Keratinocyte (primary cell): ENCODE results near the gene SH3GLB1. TPM values are rescaled to one million over a fixed set of nuclear protein-coding genes. Genes with fewer than 3 reads are reported as not detected.

Experiments used
- DNase-seq: peaks from one replicate; pipeline ENCODE4 v3.0.0-alpha.2; 2011; ENCODE audit warnings: low read depth, missing footprints, low spot score
- FAIRE-seq: peaks from 2 replicates; lab custom pipeline; 2011; peaks lifted over from hg19 to GRCh38; lab: Jason Lieb, UNC
- H2AFZ ChIP-seq: 2 replicates; pipeline ENCODE4 v1.6.0; 2012; ENCODE audit warnings: low read length, control low read depth, inconsistent platforms; ENCODE audit not compliant: control insufficient read depth
- H3K27ac ChIP-seq: 2 replicates; pipeline ENCODE4 v1.5.1; 2011; ENCODE audit warnings: low read length; ENCODE audit not compliant: control insufficient read depth, insufficient read depth
- H3K27me3 ChIP-seq: 3 replicates; pipeline ENCODE4 v1.6.0; 2011; ENCODE audit warnings: low read length; ENCODE audit not compliant: control insufficient read depth, insufficient read depth; ENCODE audit errors: extremely low read depth
- H3K36me3 ChIP-seq, 2 experiments: 2 replicates in 1 of 2; 3 replicates in 1 of 2; pipeline ENCODE4 v1.5.1; 2011; ENCODE audit warnings: low read length in 2 of 2, mild to moderate bottlenecking in 1 of 2; ENCODE audit not compliant: control insufficient read depth in 2 of 2, insufficient read depth in 2 of 2; ENCODE audit errors: extremely low read depth in 1 of 2
- H3K4me1 ChIP-seq: 3 replicates; pipeline ENCODE4 v1.5.1; 2011; ENCODE audit warnings: low read length; ENCODE audit not compliant: control insufficient read depth, insufficient read depth; ENCODE audit errors: extremely low read depth
- H3K4me2 ChIP-seq: 3 replicates; pipeline ENCODE4 v1.6.0; 2011; ENCODE audit warnings: low read depth, low read length; ENCODE audit not compliant: control insufficient read depth, insufficient read depth; ENCODE audit errors: extremely low read depth
- H3K4me3 ChIP-seq, 3 experiments: fragments of 200-600 bp in 1 of 3; sonication (generic) in 1 of 3; 2 replicates in 2 of 3; 3 replicates in 1 of 3; pipeline ENCODE4 v1.5.1; 2011 to 2016; ENCODE audit warnings: low read length in 3 of 3, mild to moderate bottlenecking in 3 of 3, control low read depth in 2 of 3, inconsistent platforms in 1 of 3, low read depth in 1 of 3, mixed read lengths in 1 of 3, mixed run types in 1 of 3, moderate library complexity in 1 of 3; ENCODE audit not compliant: control insufficient read depth in 2 of 3, insufficient read depth in 2 of 3; ENCODE audit errors: extremely low read depth in 1 of 3
- H3K79me2 ChIP-seq: 2 replicates; pipeline ENCODE4 v1.6.0; 2012; ENCODE audit warnings: low read length; ENCODE audit not compliant: control insufficient read depth, insufficient read depth
- H3K9ac ChIP-seq: 3 replicates; pipeline ENCODE4 v1.6.0; 2011; ENCODE audit warnings: low read length; ENCODE audit not compliant: control insufficient read depth, insufficient read depth; ENCODE audit errors: extremely low read depth
- H3K9me1 ChIP-seq: 3 replicates; pipeline ENCODE4 v1.6.0; 2011; ENCODE audit warnings: low read length; ENCODE audit not compliant: control insufficient read depth, insufficient read depth; ENCODE audit errors: extremely low read depth
- H3K9me3 ChIP-seq: 2 replicates; pipeline ENCODE4 v1.5.1; 2012; ENCODE audit warnings: low read depth, low read length; ENCODE audit not compliant: control insufficient read depth
- H4K20me1 ChIP-seq: 3 replicates; pipeline ENCODE4 v1.6.0; 2011; ENCODE audit warnings: low read length; ENCODE audit not compliant: control insufficient read depth, insufficient read depth; ENCODE audit errors: extremely low read depth
- CTCF ChIP-seq, 3 experiments: IDR thresholded peaks in 1 of 3; conservative IDR thresholded peaks in 1 of 3; optimal IDR thresholded peaks in 1 of 3; 2 replicates in 2 of 3; 3 replicates in 1 of 3; pipeline versions ENCODE3 to v1.5.1; 2011; ENCODE audit warnings: low read length in 3 of 3, mild to moderate bottlenecking in 3 of 3, moderate library complexity in 2 of 3, control low read depth in 1 of 3, inconsistent platforms in 1 of 3; ENCODE audit not compliant: insufficient read depth in 2 of 3; ENCODE audit errors: extremely low read depth in 1 of 3
- EZH2 ChIP-seq: IDR thresholded peaks from one replicate; pipeline ENCODE4 v1.6.1; 2012; ENCODE audit warnings: inconsistent platforms, mild to moderate bottlenecking, low read length, moderate library complexity
- dilution Hi-C: fragments of 300-500 bp; cut with MboI; formaldehyde crosslinking; loops from one replicate; pipeline ENCODE4 v1.7.0; 2020; ENCODE audit warnings: low sequenced_read_pairs; ENCODE audit not compliant: extremely low pct_ligation_motif_present
- polyA plus RNA-seq, 5 experiments: library from polyadenylated mRNA; depleted of rRNA in 3 of 5; stranded (reverse) in 3 of 5; stranded (forward) in 1 of 5; unstranded in 1 of 5; fragments of >200 nt; gene quantifications; 1 replicate in 1 of 5; 2 replicates in 3 of 5; 3 replicates in 1 of 5; pipeline versions ENCODE4 v1.2.1 to v1.2.3, GENCODE V29; 2011 to 2012; ENCODE audit warnings: missing spikeins in 2 of 5, low read depth in 1 of 5, low replicate concordance in 1 of 5

Gene SH3GLB1
- polyA plus RNA-seq, 1 donor (not counting 4 experiments of a cell fraction or from before 2014, with no cell fraction given): 77.1 TPM

DNA sequence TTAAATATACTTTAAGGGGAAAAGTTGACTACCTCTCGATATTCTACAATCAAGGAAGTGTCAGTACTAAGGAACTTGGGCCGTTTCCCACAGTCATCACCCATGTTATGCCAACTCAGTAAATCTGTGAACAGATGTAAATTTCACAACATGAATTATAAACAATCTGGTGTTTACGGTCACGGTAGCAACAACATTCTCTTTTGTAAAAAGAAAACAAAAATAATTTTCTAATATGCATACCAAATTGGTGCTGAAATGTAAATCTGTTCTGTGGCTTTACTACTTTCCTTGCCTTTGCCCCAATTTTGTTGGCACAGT, 1.2 kb downstream of the SH3GLB1 start:
- H3K9me1 ChIP-seq: peaks cover 2% of the 10 kb centered on the region
- no peaks in the 10 kb centered on the region for H3K9me3 ChIP-seq
- no peak overlapping the region for H2AFZ ChIP-seq
- H3K4me1 ChIP-seq: peaks cover 15% of the 10 kb centered on the region
- DNase-seq (no peak), FAIRE-seq (no peak)
- dilution Hi-C loops: no loop called here
- peak overlapping the region; percentile 88 to 98 (median 94) for H3K4me3 ChIP-seq
- H3K27me3 ChIP-seq: no peaks in the 10 kb centered on the region
- H3K4me2 ChIP-seq: peak overlapping the region; percentile 87
- no peaks in the 10 kb centered on the region for H4K20me1 ChIP-seq
- peak overlapping the region; percentile 89 for H3K27ac ChIP-seq
- peak overlapping the region; percentile 91 for H3K9ac ChIP-seq
- no peaks in the 10 kb centered on the region for H3K36me3 ChIP-seq
- no peak for TF ChIP-seq CTCF (optimal IDR thresholded peaks at IDR 0.05 in 1 of 3, IDR thresholded peaks at IDR 0.05 in 1 of 3, conservative IDR thresholded peaks at IDR 0.05 in 1 of 3; ENCODE audit: extremely low read depth in 1 of 3, insufficient read depth in 2 of 3, low read length in 3 of 3)
- TF ChIP-seq EZH2: no peak
- H3K79me2 ChIP-seq: peaks cover 56% of the 10 kb centered on the region

DNA sequence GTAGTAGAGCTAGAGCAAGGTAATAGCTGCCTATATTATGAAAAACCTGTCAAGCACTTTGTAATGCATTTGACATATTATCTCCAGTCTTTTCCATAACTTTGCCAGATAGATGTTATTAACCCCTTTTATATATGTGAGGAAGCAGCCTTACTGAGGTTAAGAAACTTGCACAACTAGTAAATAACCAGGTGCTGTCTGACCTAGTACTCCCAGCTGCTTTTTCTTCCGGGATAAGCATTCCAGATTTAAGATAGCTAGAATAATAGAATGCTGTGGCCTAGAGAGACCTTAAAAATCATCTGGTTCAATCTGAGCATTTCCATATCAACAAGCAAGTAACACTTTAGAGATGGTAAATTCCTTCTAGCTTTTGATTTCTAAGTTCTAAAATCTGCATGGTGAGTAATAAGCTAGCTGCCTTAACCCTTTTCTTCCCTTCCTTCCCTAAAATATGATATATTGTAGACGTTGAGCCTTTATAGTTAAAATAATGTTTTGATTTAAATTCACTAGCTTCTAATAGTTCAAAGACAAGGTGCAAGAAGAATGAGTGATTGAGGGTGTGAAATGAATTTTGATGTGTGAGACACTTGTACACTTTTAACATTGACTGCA, 1.8 kb downstream of the SH3GLB1 start:
- Histone ChIP-seq H3K9me1 (peaks cover 2% of the 10 kb centered on the region), H3K27me3 (no peaks in the 10 kb centered on the region), H3K4me3 (peak overlapping the region; percentile 88 to 98 (median 94)), H3K9ac (peak overlapping the region; percentile 91), H4K20me1 (no peaks in the 10 kb centered on the region), H3K4me1 (peaks cover 15% of the 10 kb centered on the region), H3K4me2 (peak overlapping the region; percentile 87), H3K79me2 (peaks cover 61% of the 10 kb centered on the region), H3K36me3 (no peaks in the 10 kb centered on the region), H3K9me3 (no peaks in the 10 kb centered on the region), H2AFZ (no peak overlapping the region), H3K27ac (peak overlapping the region; percentile 89)
- DNase-seq (no peak), FAIRE-seq (no peak)
- TF ChIP-seq EZH2 (no peak), CTCF (optimal IDR thresholded peaks at IDR 0.05 in 1 of 3, IDR thresholded peaks at IDR 0.05 in 1 of 3, conservative IDR thresholded peaks at IDR 0.05 in 1 of 3; ENCODE audit: extremely low read depth in 1 of 3, insufficient read depth in 2 of 3, low read length in 3 of 3) (no peak)
- dilution Hi-C loops: no loop called here
